ENCODE measurements around the gene RAPGEF3.

The RAPGEF3 gene

GRCh38 chr12:47739979-47740378 lies 18.7 kb downstream of the RAPGEF3 start:
- H3K4me1 ChIP-seq (ENCODE audit: insufficient read depth, low read length): peaks cover 19% of the 10 kb centered on the region
- H3K9me3 ChIP-seq (ENCODE audit: insufficient read depth, low read length, severe bottlenecking): no peaks in the 10 kb centered on the region
- peaks cover 19% of the 10 kb centered on the region; the same call in 1 of the 2 replicates for H4K20me1 ChIP-seq (ENCODE audit: insufficient read depth, low read length)
- no peaks in the 10 kb centered on the region for H3K36me3 ChIP-seq (ENCODE audit: insufficient read depth, low read length)
- H3K27ac ChIP-seq (ENCODE audit: low read length): no peak overlapping the region
- no peak for DNase-seq
- no peak overlapping the region for H2AFZ ChIP-seq (ENCODE audit: low read depth, low read length)
- H3K27me3 ChIP-seq (ENCODE audit: insufficient read depth, low read length, poor library complexity): peaks cover 6% of the 10 kb centered on the region
- H3K9ac ChIP-seq (ENCODE audit: low read depth, low read length): no peak overlapping the region
- H3K4me3 ChIP-seq (ENCODE audit: low read depth in 1 of 2, low read length in 2 of 2): no peak overlapping the region
- no peaks in the 10 kb centered on the region for H3K79me2 ChIP-seq (ENCODE audit: insufficient read depth, low read length)
- TF ChIP-seq EZH2 (IDR thresholded peaks at IDR 0.05; ENCODE audit: borderline replicate concordance, low read depth, low read length, severe bottlenecking) (no peak), CTCF (IDR thresholded peaks at IDR 0.05; ENCODE audit: borderline replicate concordance, extremely low read depth, low read length, poor library complexity, severe bottlenecking) (no peak)
- no peak overlapping the region for H3K4me2 ChIP-seq (ENCODE audit: insufficient read depth, low read length)
- no peak for ATAC-seq (ENCODE audit: insufficient read depth, low read depth)

GRCh38 chr12:47739297-47739696 lies 19.4 kb downstream of the RAPGEF3 start:
- TF ChIP-seq EZH2 (IDR thresholded peaks at IDR 0.05; ENCODE audit: borderline replicate concordance, low read depth, low read length, severe bottlenecking) (no peak), CTCF (IDR thresholded peaks at IDR 0.05; ENCODE audit: borderline replicate concordance, extremely low read depth, low read length, poor library complexity, severe bottlenecking) (no peak)
- no peak overlapping the region for H3K9ac ChIP-seq (ENCODE audit: low read depth, low read length)
- H3K9me3 ChIP-seq (ENCODE audit: insufficient read depth, low read length, severe bottlenecking): no peaks in the 10 kb centered on the region
- no peak overlapping the region for H2AFZ ChIP-seq (ENCODE audit: low read depth, low read length)
- no peak overlapping the region for H3K4me2 ChIP-seq (ENCODE audit: insufficient read depth, low read length)
- no peak overlapping the region for H3K4me3 ChIP-seq (ENCODE audit: low read depth in 1 of 2, low read length in 2 of 2)
- no peaks in the 10 kb centered on the region for H3K36me3 ChIP-seq (ENCODE audit: insufficient read depth, low read length)
- no peaks in the 10 kb centered on the region for H3K79me2 ChIP-seq (ENCODE audit: insufficient read depth, low read length)
- H3K27me3 ChIP-seq (ENCODE audit: insufficient read depth, low read length, poor library complexity): peaks cover 4% of the 10 kb centered on the region
- peaks cover 19% of the 10 kb centered on the region; the same call in 1 of the 2 replicates for H4K20me1 ChIP-seq (ENCODE audit: insufficient read depth, low read length)
- peaks cover 19% of the 10 kb centered on the region for H3K4me1 ChIP-seq (ENCODE audit: insufficient read depth, low read length)
- no peak for DNase-seq
- no peak for ATAC-seq (ENCODE audit: insufficient read depth, low read depth)
- no peak overlapping the region for H3K27ac ChIP-seq (ENCODE audit: low read length)

GRCh38 chr12:47737936-47738594 lies 20.6 kb downstream of the RAPGEF3 start:
- no peaks in the 10 kb centered on the region for H3K79me2 ChIP-seq (ENCODE audit: insufficient read depth, low read length)
- H3K4me1 ChIP-seq (ENCODE audit: insufficient read depth, low read length): peaks cover 19% of the 10 kb centered on the region
- ATAC-seq (ENCODE audit: insufficient read depth, low read depth) (no peak), DNase-seq (no peak)
- H3K9ac ChIP-seq (ENCODE audit: low read depth, low read length): no peak overlapping the region
- no peak for TF ChIP-seq EZH2 (IDR thresholded peaks at IDR 0.05; ENCODE audit: borderline replicate concordance, low read depth, low read length, severe bottlenecking)
- no peak for TF ChIP-seq CTCF (IDR thresholded peaks at IDR 0.05; ENCODE audit: borderline replicate concordance, extremely low read depth, low read length, poor library complexity, severe bottlenecking)
- H3K27ac ChIP-seq (ENCODE audit: low read length): no peak overlapping the region
- H3K4me2 ChIP-seq (ENCODE audit: insufficient read depth, low read length): no peak overlapping the region
- no peaks in the 10 kb centered on the region for H3K9me3 ChIP-seq (ENCODE audit: insufficient read depth, low read length, severe bottlenecking)
- H2AFZ ChIP-seq (ENCODE audit: low read depth, low read length): no peak overlapping the region
- H4K20me1 ChIP-seq (ENCODE audit: insufficient read depth, low read length): peaks cover 19% of the 10 kb centered on the region; the same call in 1 of the 2 replicates
- H3K27me3 ChIP-seq (ENCODE audit: insufficient read depth, low read length, poor library complexity): no peaks in the 10 kb centered on the region
- no peaks in the 10 kb centered on the region for H3K36me3 ChIP-seq (ENCODE audit: insufficient read depth, low read length)
- H3K4me3 ChIP-seq (ENCODE audit: low read depth in 1 of 2, low read length in 2 of 2): no peak overlapping the region
